Small intestine (tissue), 7 donors: ENCODE measurements around the gene ADI1. TPM values are rescaled to one million over a fixed set of nuclear protein-coding genes. Genes with fewer than 3 reads are reported as not detected.

ENCODE experiments used
- DNase-seq, 2 donors: peaks; one replicate each; pipeline versions ENCODE4 v3.0.0 to v3.0.0-alpha.2; 2013
- FAIRE-seq: peaks from 2 replicates; lab custom pipeline; 2012; peaks lifted over from hg19 to GRCh38; lab: Jason Lieb, UNC
- H3K27ac ChIP-seq, 3 donors: one replicate each; pipeline ENCODE4 v1.5.1; 2013; ENCODE audit warnings: low read length in 2 of 3, mild to moderate bottlenecking in 2 of 3, control low read depth in 1 of 3, inconsistent platforms in 1 of 3, low read depth in 1 of 3, moderate library complexity in 1 of 3
- H3K27me3 ChIP-seq, 3 donors: one replicate each; pipeline ENCODE4 v1.6.1; 2013; ENCODE audit warnings: low read length in 3 of 3, inconsistent platforms in 1 of 3; ENCODE audit not compliant: control insufficient read depth in 3 of 3, insufficient read depth in 3 of 3
- H3K36me3 ChIP-seq, 3 donors: one replicate each; pipeline ENCODE4 v1.6.1; 2013; ENCODE audit warnings: low read length in 3 of 3, inconsistent platforms in 1 of 3, low read depth in 1 of 3, mild to moderate bottlenecking in 1 of 3, moderate library complexity in 1 of 3; ENCODE audit not compliant: control insufficient read depth in 3 of 3, insufficient read depth in 2 of 3
- H3K4me1 ChIP-seq, 3 donors: one replicate each; pipeline ENCODE4 v1.6.1; 2013; ENCODE audit warnings: low read length in 2 of 3, inconsistent platforms in 1 of 3, low read depth in 1 of 3, mild to moderate bottlenecking in 1 of 3, moderate library complexity in 1 of 3; ENCODE audit not compliant: control insufficient read depth in 3 of 3, insufficient read depth in 2 of 3
- H3K4me3 ChIP-seq, 3 donors: one replicate each; pipeline ENCODE4 v1.5.1; 2013; ENCODE audit warnings: low read length in 3 of 3, control low read depth in 1 of 3, inconsistent platforms in 1 of 3, low read depth in 1 of 3, mild to moderate bottlenecking in 1 of 3, moderate library complexity in 1 of 3
- H3K9me3 ChIP-seq, 2 donors: one replicate each; pipeline ENCODE4 v1.6.1; 2013; ENCODE audit warnings: low read depth in 1 of 2, low read length in 1 of 2; ENCODE audit not compliant: control insufficient read depth in 2 of 2, insufficient read depth in 1 of 2
- WGBS, 3 donors: extraction: QIAGEN DNeasy Blood & Tissue Kit; methylation state at CpG; one replicate each; pipeline ENCODE4 v1.1.7; 2013; 5-methylcytosine and 5-hydroxymethylcytosine counted together
- polyA plus RNA-seq, 4 donors: library from polyadenylated mRNA; stranded (reverse) in 3 of 4; unstranded in 1 of 4; fragments of 200-250 nt in 3 of 4; fragments of 120-200 nt in 1 of 4; gene quantifications; one replicate each; pipeline versions ENCODE4 v1.2.1 to v1.2.3, GENCODE V29; 2013
- donor health status: healthy with polysubstance abuse.
- donor health status: control.
- donor health status: control.
- donor health status: Bipolar disorder and iron deficiency.
- donor health status: healthy.

Gene ADI1
- polyA plus RNA-seq, 4 donors = 65.4 to 615 (median 197) TPM

DNA sequence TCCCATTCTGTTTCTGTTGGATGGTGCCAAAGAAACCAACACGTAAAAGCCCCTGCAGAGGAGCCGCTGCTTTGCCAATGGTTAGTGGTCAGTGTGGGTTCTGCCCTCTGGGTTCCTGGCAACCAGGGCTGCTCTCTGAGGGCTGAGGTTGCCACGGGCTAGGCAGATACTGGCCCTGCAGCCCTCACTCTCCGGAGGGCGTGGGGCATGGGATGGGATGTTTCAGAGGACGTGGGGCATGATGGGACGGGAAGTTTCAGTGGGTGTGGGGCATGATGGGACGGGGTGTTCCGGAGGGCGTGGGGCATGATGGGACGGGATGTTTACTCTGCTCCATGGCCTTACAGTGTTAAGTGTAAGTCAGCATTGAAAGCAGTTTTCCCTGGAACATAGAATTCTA, 34.2 kb downstream of the ADI1 start:
- Histone ChIP-seq H3K4me3 (no peak overlapping the region), H3K27me3 (no peaks in the 10 kb centered on the region), H3K4me1 (peaks cover 0 to 22% (median 0%) of the 10 kb centered on the region in 3 donors), H3K36me3 (peaks cover 0 to 31% (median 0%) of the 10 kb centered on the region in 3 donors), H3K27ac (no peak overlapping the region), H3K9me3 (peaks cover 0 to 12% of the 10 kb centered on the region in 2 donors)
- 90 to 95% (median 93%) methylated on average over 11 of the region's 11 CpGs for WGBS, 3 donors
- no peak for DNase-seq
- no peak for FAIRE-seq

- 86 to 92% (median 88%) methylated on average over 34 of the region's 34 CpGs for WGBS, 3 donors
- Histone ChIP-seq H3K4me3 (no peak overlapping the region), H3K36me3 (peaks cover 0 to 38% (median 3%) of the 10 kb centered on the region in 3 donors), H3K4me1 (peaks cover 0 to 22% (median 0%) of the 10 kb centered on the region in 3 donors), H3K27me3 (no peaks in the 10 kb centered on the region), H3K9me3 (peaks cover 0 to 12% of the 10 kb centered on the region in 2 donors), H3K27ac (no peak overlapping the region)
- no peak for FAIRE-seq
- DNase-seq = no peak
Measured at GRCh38 chr2:3483986-3484960, 35.1 kb downstream of the ADI1 start.

GRCh38 chr2:3483227-3483985, 35.9 kb downstream of the ADI1 start:
- H3K27ac ChIP-seq = no peak overlapping the region
- DNase-seq (peak; percentile 73 to 95), FAIRE-seq (no peak)
- no peak overlapping the region for H3K4me3 ChIP-seq
- no peaks in the 10 kb centered on the region for H3K27me3 ChIP-seq
- H3K4me1 ChIP-seq = peaks cover 0 to 17% (median 0%) of the 10 kb centered on the region in 3 donors
- H3K9me3 ChIP-seq = peaks cover 0 to 12% of the 10 kb centered on the region in 2 donors
- peaks cover 0 to 47% (median 3%) of the 10 kb centered on the region in 3 donors for H3K36me3 ChIP-seq
- WGBS, 3 donors = 54 to 69% (median 61%) methylated on average over 27 to 30 of the region's 30 CpGs

DNA sequence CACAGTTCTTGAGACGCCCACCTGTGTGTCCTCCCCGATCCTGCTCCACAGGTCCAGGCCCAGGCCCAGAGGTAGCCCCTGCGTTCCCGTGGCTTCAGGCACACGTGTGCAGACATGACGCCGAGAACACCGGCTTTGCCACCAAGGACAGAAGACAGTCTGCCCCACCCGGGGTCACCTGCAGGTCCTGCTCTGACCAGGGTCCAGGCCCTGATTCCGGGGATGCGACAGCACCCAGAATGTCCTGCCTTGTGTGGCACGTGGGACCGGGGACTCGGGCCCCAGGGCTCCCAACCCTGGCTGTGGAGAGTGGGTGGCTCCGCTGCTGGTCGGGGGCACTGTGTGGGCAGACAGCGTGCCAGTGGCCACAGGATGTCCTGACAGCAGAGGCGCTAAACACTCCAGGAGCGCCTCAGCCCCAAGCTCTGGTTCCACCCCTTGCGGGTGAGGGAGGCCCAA, 36.9 kb downstream of the ADI1 start:
- no peak for FAIRE-seq

GRCh38 chr2:3481736-3482362, 37.5 kb downstream of the ADI1 start:
- no peak for FAIRE-seq

More for the DNA sequence above, 36.9 kb downstream of the ADI1 start:
- Histone ChIP-seq H3K27ac (no peak overlapping the region), H3K4me3 (no peak overlapping the region), H3K27me3 (no peaks in the 10 kb centered on the region), H3K9me3 (peaks cover 0 to 9% of the 10 kb centered on the region in 2 donors), H3K4me1 (peaks cover 0 to 17% (median 0%) of the 10 kb centered on the region in 3 donors), H3K36me3 (peaks cover 0 to 53% (median 3%) of the 10 kb centered on the region in 3 donors)
- WGBS, 3 donors = 92 to 96% (median 94%) methylated on average over 20 of the region's 20 CpGs
- no peak for DNase-seq

GRCh38 chr2:3481011-3481400, 38.3 kb downstream of the ADI1 start:
- 36 to 71% (median 57%) methylated on average over 5 of the region's 5 CpGs for WGBS, 3 donors
- H3K27ac ChIP-seq = peak overlapping the region in 1 of 3 donors; percentile 37

More at GRCh38 chr2:3481736-3482362, 37.5 kb downstream of the ADI1 start:
- peaks cover 0 to 3% of the 10 kb centered on the region in 2 donors for H3K9me3 ChIP-seq
- H3K36me3 ChIP-seq = peaks cover 0 to 55% (median 3%) of the 10 kb centered on the region in 3 donors
- H3K4me3 ChIP-seq = no peak overlapping the region
- H3K4me1 ChIP-seq = peaks cover 0 to 17% (median 0%) of the 10 kb centered on the region in 3 donors
- no peak overlapping the region for H3K27ac ChIP-seq
- no peaks in the 10 kb centered on the region for H3K27me3 ChIP-seq
- no peak for DNase-seq
- WGBS, 3 donors = 91 to 95% (median 94%) methylated on average over 20 of the region's 20 CpGs

DNA sequence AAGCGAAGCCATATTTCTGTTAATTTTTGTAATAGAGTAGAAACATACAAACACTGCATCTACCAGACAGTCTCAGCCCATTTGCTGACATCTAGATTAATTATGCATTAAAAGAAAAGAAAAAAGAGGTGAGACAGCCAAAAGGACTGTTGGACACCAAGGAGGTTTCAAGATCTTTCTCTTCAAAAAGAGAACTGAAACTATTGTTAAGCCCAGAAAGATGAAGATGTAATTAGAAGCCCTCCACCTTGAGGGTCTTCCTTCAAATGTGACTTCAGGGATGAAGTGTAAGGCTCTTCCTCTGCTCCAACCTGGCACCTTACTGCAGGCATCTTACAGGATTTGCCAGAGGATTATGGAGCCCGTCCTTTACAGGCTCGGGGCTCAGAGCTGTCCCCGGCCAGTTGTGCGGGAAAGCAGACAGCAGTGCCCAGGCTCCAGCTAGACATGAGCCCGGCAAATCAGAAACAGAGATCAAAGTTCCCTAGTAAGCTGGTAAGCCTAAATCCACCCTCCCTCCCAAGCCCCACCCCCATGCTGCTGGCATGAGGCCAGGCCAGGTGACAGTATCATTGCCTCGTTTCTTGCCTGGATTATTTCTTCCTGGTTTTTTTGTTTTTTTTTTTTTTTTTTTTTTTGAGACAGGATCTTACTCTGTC, 38.9 kb downstream of the ADI1 start:
- no peaks in the 10 kb centered on the region for H3K27me3 ChIP-seq
- H3K36me3 ChIP-seq = peaks cover 2 to 66% (median 3%) of the 10 kb centered on the region in 3 donors
- WGBS, 3 donors = 26 to 52% (median 42%) methylated on average over 7 of the region's 7 CpGs
- peak overlapping the region in 1 of 3 donors; percentile 37 for H3K27ac ChIP-seq
- no peak for FAIRE-seq
- H3K4me3 ChIP-seq = no peak overlapping the region
- peaks cover 0 to 17% (median 0%) of the 10 kb centered on the region in 3 donors for H3K4me1 ChIP-seq
- H3K9me3 ChIP-seq = no peaks in the 10 kb centered on the region
- DNase-seq = peak; percentile 97

More at GRCh38 chr2:3481011-3481400, 38.3 kb downstream of the ADI1 start:
- Histone ChIP-seq H3K36me3 (peaks cover 2 to 61% (median 3%) of the 10 kb centered on the region in 3 donors), H3K27me3 (no peaks in the 10 kb centered on the region), H3K4me1 (peaks cover 0 to 17% (median 0%) of the 10 kb centered on the region in 3 donors), H3K9me3 (no peaks in the 10 kb centered on the region), H3K4me3 (no peak overlapping the region)
- no peak for FAIRE-seq
- DNase-seq = no peak
